Measurements from ENCODE around the gene BSDC1.
A peak's percentile ranks its signal among the peaks of the same experiment; 100 is the strongest.

DNA sequence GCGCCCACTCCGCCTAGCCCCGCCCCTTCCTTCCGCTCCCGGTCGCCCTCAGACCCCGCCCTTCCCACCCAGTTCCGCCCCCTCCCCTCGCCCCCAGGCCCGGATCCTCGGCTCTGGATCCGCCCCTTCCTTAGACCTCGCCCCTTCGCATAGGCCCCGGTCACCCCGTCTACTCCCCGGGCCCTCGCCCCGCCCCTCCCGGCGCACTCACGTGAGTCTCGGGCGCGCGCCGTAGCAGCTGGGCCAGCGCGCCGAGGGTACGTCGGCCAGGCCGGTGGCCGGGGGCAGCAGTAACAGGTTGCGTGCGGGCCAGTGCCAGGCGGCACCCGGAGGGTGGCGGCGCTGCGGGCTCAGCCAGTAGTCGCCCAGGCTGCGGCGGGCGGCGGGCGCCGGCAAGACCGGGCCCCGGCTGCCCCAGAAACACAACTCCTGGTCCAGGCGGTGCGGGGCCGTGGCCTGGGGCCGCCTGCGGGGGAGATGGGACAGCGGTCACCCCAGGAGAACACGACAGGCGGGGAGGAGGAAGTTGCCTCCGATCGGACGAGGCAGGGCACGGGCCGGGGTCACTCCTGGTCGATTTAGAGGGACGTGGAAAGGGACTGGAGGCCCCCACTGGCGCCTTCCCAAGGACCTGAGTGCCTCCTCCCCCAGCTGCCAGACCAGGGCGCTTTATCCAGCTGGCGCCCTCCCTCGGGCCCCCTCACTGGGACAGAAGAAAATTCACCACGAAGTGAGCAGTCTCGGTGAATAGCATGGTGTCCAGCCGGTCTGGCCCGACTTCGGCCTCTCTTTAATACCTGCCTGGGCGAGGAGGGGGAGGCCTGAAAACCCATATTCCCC, 42.6 kb downstream of the BSDC1 start:
- TF ChIP-seq, protein P1, sequence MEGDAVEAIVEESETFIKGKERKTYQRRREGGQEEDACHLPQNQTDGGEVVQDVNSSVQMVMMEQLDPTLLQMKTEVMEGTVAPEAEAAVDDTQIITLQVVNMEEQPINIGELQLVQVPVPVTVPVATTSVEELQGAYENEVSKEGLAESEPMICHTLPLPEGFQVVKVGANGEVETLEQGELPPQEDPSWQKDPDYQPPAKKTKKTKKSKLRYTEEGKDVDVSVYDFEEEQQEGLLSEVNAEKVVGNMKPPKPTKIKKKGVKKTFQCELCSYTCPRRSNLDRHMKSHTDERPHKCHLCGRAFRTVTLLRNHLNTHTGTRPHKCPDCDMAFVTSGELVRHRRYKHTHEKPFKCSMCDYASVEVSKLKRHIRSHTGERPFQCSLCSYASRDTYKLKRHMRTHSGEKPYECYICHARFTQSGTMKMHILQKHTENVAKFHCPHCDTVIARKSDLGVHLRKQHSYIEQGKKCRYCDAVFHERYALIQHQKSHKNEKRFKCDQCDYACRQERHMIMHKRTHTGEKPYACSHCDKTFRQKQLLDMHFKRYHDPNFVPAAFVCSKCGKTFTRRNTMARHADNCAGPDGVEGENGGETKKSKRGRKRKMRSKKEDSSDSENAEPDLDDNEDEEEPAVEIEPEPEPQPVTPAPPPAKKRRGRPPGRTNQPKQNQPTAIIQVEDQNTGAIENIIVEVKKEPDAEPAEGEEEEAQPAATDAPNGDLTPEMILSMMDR (IDR thresholded peaks at IDR 0.05): no peak
- TF ChIP-seq POLR2A (IDR thresholded peaks at IDR 0.05): peak in 1 of 2 donors; percentile 74

All from suprapubic skin (tissue), 3 donors.